Adipocyte (in vitro differentiated cells): ENCODE results near the gene AFF3.

Experiments used
- DNase-seq: peaks from one replicate; pipeline ENCODE4 v3.0.0-alpha.2; 2015; ENCODE audit warnings: low read depth
- H3K27me3 ChIP-seq: replicated peaks from 2 replicates; pipeline ENCODE4 v1.7.0; 2013; ENCODE audit warnings: mild to moderate bottlenecking, low read length, moderate library complexity; ENCODE audit not compliant: control insufficient read depth, insufficient read depth
- H3K36me3 ChIP-seq: 2 replicates; pipeline ENCODE4 v1.7.0; 2013; ENCODE audit warnings: low read length, mild to moderate bottlenecking, moderate library complexity; ENCODE audit not compliant: control insufficient read depth, insufficient read depth, severe bottlenecking
- H3K4me1 ChIP-seq: 2 replicates; pipeline ENCODE4 v1.7.0; 2013; ENCODE audit warnings: mild to moderate bottlenecking, low read length, moderate library complexity; ENCODE audit not compliant: control insufficient read depth, insufficient read depth
- H3K4me3 ChIP-seq: 2 replicates; pipeline ENCODE4 v1.7.0; 2013; ENCODE audit warnings: mild to moderate bottlenecking, low read length, moderate library complexity
- H3K9ac ChIP-seq: 2 replicates; pipeline ENCODE4 v1.7.0; 2013; ENCODE audit warnings: mild to moderate bottlenecking, low read length, moderate library complexity
- H3K9me3 ChIP-seq: 2 replicates; pipeline ENCODE4 v1.7.0; 2013; ENCODE audit warnings: mild to moderate bottlenecking, low read length, moderate library complexity; ENCODE audit not compliant: control insufficient read depth

AFF3 gene

GRCh38 chr2:99891428-99891780, 251.0 kb downstream of the AFF3 start:
- H3K9me3 ChIP-seq, result no peaks in the 10 kb centered on the region
- H3K9ac ChIP-seq, result no peak overlapping the region
- H3K4me3 ChIP-seq, result no peak overlapping the region
- H3K4me1 ChIP-seq, result no peaks in the 10 kb centered on the region
- no peaks in the 10 kb centered on the region for H3K36me3 ChIP-seq
- H3K27me3 ChIP-seq, result no peaks in the 10 kb centered on the region
- no peak for DNase-seq

- H3K4me3 ChIP-seq, result no peak overlapping the region
- H3K9me3 ChIP-seq, result no peaks in the 10 kb centered on the region
- no peaks in the 10 kb centered on the region for H3K4me1 ChIP-seq
- no peak overlapping the region for H3K9ac ChIP-seq
- no peak for DNase-seq
- H3K36me3 ChIP-seq, result no peaks in the 10 kb centered on the region
- H3K27me3 ChIP-seq, result peaks cover 4% of the 10 kb centered on the region
Measured at GRCh38 chr2:99890568-99891427, 251.6 kb downstream of the AFF3 start.

- Histone ChIP-seq H3K9ac (no peak overlapping the region), H3K4me1 (no peaks in the 10 kb centered on the region)
Measured at GRCh38 chr2:99888617-99889016, 253.8 kb downstream of the AFF3 start.

GRCh38 chr2:99886418-99886817, 256.0 kb downstream of the AFF3 start:
- Histone ChIP-seq H3K4me1 (no peaks in the 10 kb centered on the region), H3K9ac (no peak overlapping the region), H3K9me3 (no peaks in the 10 kb centered on the region), H3K36me3 (no peaks in the 10 kb centered on the region), H3K4me3 (no peak overlapping the region), H3K27me3 (peaks cover 7% of the 10 kb centered on the region)
- DNase-seq, result no peak

More at GRCh38 chr2:99888617-99889016, 253.8 kb downstream of the AFF3 start:
- H3K27me3 ChIP-seq, result peaks cover 5% of the 10 kb centered on the region
- no peaks in the 10 kb centered on the region for H3K9me3 ChIP-seq
- DNase-seq, result peak; percentile 25
- H3K36me3 ChIP-seq, result no peaks in the 10 kb centered on the region
- H3K4me3 ChIP-seq, result no peak overlapping the region

GRCh38 chr2:99883358-99883757, 259.0 kb downstream of the AFF3 start:
- H3K36me3 ChIP-seq, result no peaks in the 10 kb centered on the region
- no peak overlapping the region for H3K9ac ChIP-seq
- H3K27me3 ChIP-seq, result peaks cover 9% of the 10 kb centered on the region
- peak; percentile 45 for DNase-seq
- H3K4me3 ChIP-seq, result no peak overlapping the region
- H3K4me1 ChIP-seq, result no peaks in the 10 kb centered on the region
- H3K9me3 ChIP-seq, result no peaks in the 10 kb centered on the region

GRCh38 chr2:99881901-99882591, 260.3 kb downstream of the AFF3 start:
- peak; percentile 85 for DNase-seq

GRCh38 chr2:99880964-99881294, 261.5 kb downstream of the AFF3 start:
- no peak for DNase-seq
- Histone ChIP-seq H3K9me3 (no peaks in the 10 kb centered on the region), H3K36me3 (no peaks in the 10 kb centered on the region), H3K9ac (no peak overlapping the region), H3K4me3 (no peak overlapping the region), H3K4me1 (no peaks in the 10 kb centered on the region), H3K27me3 (peaks cover 6% of the 10 kb centered on the region)

More at GRCh38 chr2:99881901-99882591, 260.3 kb downstream of the AFF3 start:
- Histone ChIP-seq H3K4me3 (no peak overlapping the region), H3K27me3 (peaks cover 9% of the 10 kb centered on the region), H3K9ac (no peak overlapping the region), H3K9me3 (no peaks in the 10 kb centered on the region), H3K36me3 (no peaks in the 10 kb centered on the region), H3K4me1 (no peaks in the 10 kb centered on the region)

GRCh38 chr2:99880148-99880963, 262.0 kb downstream of the AFF3 start:
- H3K27me3 ChIP-seq, result peaks cover 4% of the 10 kb centered on the region
- H3K36me3 ChIP-seq, result no peaks in the 10 kb centered on the region
- no peak overlapping the region for H3K9ac ChIP-seq
- DNase-seq, result peak; percentile 83
- no peak overlapping the region for H3K4me3 ChIP-seq
- H3K9me3 ChIP-seq, result no peaks in the 10 kb centered on the region
- H3K4me1 ChIP-seq, result no peaks in the 10 kb centered on the region

- H3K4me1 ChIP-seq, result no peaks in the 10 kb centered on the region
- H3K9me3 ChIP-seq, result no peaks in the 10 kb centered on the region
- H3K36me3 ChIP-seq, result no peaks in the 10 kb centered on the region
- peaks cover 4% of the 10 kb centered on the region for H3K27me3 ChIP-seq
- peak; percentile 40 for DNase-seq
- no peak overlapping the region for H3K4me3 ChIP-seq
- H3K9ac ChIP-seq, result no peak overlapping the region
Measured at GRCh38 chr2:99879481-99879880, 262.9 kb downstream of the AFF3 start.

- H3K4me3 ChIP-seq, result no peak overlapping the region
- no peaks in the 10 kb centered on the region for H3K4me1 ChIP-seq
- no peaks in the 10 kb centered on the region for H3K9me3 ChIP-seq
- no peaks in the 10 kb centered on the region for H3K36me3 ChIP-seq
- H3K9ac ChIP-seq, result no peak overlapping the region
- DNase-seq, result peak; percentile 55
- peaks cover 4% of the 10 kb centered on the region for H3K27me3 ChIP-seq
Measured at GRCh38 chr2:99878581-99879350, 263.6 kb downstream of the AFF3 start.
